Smooth muscle cell (in vitro differentiated cells): ENCODE results near the gene PLAGL1. TPM values are rescaled to one million over a fixed set of nuclear protein-coding genes. Genes with fewer than 3 reads are reported as not detected.
A peak's percentile ranks its signal among the peaks of the same experiment; 100 is the strongest.

Experiments used
- DNase-seq: peaks from one replicate; lab custom pipeline; 2025; ENCODE audit not compliant: unreplicated experiment; lab: John Stamatoyannopoulos, UW
- H2AFZ ChIP-seq: fragments of 200-600 bp; sonication (generic); 2 replicates; pipeline ENCODE4 v1.6.0; 2016; ENCODE audit warnings: antibody characterized with exemption, low read depth, mild to moderate bottlenecking
- H3F3A ChIP-seq: fragments of 200-600 bp; sonication (generic); 2 replicates; pipeline ENCODE4 v1.6.0; 2017; ENCODE audit warnings: antibody characterized with exemption, low read depth
- H3K27ac ChIP-seq: fragments of 200-600 bp; sonication (generic); 2 replicates; pipeline ENCODE4 v1.5.1; 2016; ENCODE audit warnings: low read depth, mild to moderate bottlenecking
- H3K27me3 ChIP-seq: fragments of 200-600 bp; sonication (generic); 2 replicates; pipeline ENCODE4 v1.6.1; 2016; ENCODE audit warnings: low read depth, mild to moderate bottlenecking
- H3K36me3 ChIP-seq: fragments of 200-600 bp; sonication (generic); 2 replicates; pipeline ENCODE4 v1.5.1; 2016; ENCODE audit warnings: low read depth
- H3K4me1 ChIP-seq: fragments of 200-600 bp; sonication (generic); 2 replicates; pipeline ENCODE4 v1.5.1; 2016; ENCODE audit warnings: low read depth
- H3K4me2 ChIP-seq: fragments of 200-600 bp; sonication (generic); 2 replicates; pipeline ENCODE4 v1.6.0; 2016; ENCODE audit warnings: mild to moderate bottlenecking
- H3K4me3 ChIP-seq: fragments of 200-600 bp; sonication (generic); 2 replicates; pipeline ENCODE4 v1.5.1; 2016; ENCODE audit warnings: mild to moderate bottlenecking
- H3K79me2 ChIP-seq: fragments of 200-600 bp; sonication (generic); 2 replicates; pipeline ENCODE4 v1.6.0; 2016; ENCODE audit warnings: low read depth, mild to moderate bottlenecking
- H3K9ac ChIP-seq: fragments of 200-600 bp; sonication (generic); 2 replicates; pipeline ENCODE4 v1.6.0; 2016; ENCODE audit warnings: low read depth
- H3K9me3 ChIP-seq: fragments of 200-600 bp; sonication (generic); replicated peaks from 2 replicates; pipeline ENCODE4 v1.5.1; 2016; ENCODE audit warnings: low read depth
- H4K20me1 ChIP-seq: fragments of 200-600 bp; sonication (generic); 2 replicates; pipeline ENCODE4 v1.6.0; 2016; ENCODE audit warnings: low read depth
- WGBS: methylation state at CpG from one replicate; pipeline ENCODE4 v1.1.7; 2016; ENCODE audit warnings: low lambda C conversion rate; 5-methylcytosine and 5-hydroxymethylcytosine counted together
- polyA plus RNA-seq: library from polyadenylated mRNA; unstranded; fragments of >200 nt; fragmentation: Nextera tagmentation; extraction: Ambion mirVana; gene quantifications from 2 replicates; pipeline ENCODE4 v1.2.1, GENCODE V29; 2016
- total RNA-seq: library from RNA; depleted of rRNA; stranded (reverse); fragments of >200 nt; gene quantifications from 2 replicates; pipeline ENCODE4 v1.2.3, GENCODE V29; 2014
- TF ChIP-seq, protein P1 (sequence below): fragments of 200-600 bp; sonication (generic); IDR thresholded peaks from 2 replicates; pipeline ENCODE4 v1.5.1; 2017; ENCODE audit warnings: borderline replicate concordance, mild to moderate bottlenecking, antibody characterized with exemption; ENCODE audit not compliant: insufficient read depth, poor library complexity, severe bottlenecking

Gene PLAGL1, protein sequence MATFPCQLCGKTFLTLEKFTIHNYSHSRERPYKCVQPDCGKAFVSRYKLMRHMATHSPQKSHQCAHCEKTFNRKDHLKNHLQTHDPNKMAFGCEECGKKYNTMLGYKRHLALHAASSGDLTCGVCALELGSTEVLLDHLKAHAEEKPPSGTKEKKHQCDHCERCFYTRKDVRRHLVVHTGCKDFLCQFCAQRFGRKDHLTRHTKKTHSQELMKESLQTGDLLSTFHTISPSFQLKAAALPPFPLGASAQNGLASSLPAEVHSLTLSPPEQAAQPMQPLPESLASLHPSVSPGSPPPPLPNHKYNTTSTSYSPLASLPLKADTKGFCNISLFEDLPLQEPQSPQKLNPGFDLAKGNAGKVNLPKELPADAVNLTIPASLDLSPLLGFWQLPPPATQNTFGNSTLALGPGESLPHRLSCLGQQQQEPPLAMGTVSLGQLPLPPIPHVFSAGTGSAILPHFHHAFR
- total RNA-seq (99.7 and 102 TPM in 2 replicates), polyA plus RNA-seq (130 and 138 TPM in 2 replicates)

DNA sequence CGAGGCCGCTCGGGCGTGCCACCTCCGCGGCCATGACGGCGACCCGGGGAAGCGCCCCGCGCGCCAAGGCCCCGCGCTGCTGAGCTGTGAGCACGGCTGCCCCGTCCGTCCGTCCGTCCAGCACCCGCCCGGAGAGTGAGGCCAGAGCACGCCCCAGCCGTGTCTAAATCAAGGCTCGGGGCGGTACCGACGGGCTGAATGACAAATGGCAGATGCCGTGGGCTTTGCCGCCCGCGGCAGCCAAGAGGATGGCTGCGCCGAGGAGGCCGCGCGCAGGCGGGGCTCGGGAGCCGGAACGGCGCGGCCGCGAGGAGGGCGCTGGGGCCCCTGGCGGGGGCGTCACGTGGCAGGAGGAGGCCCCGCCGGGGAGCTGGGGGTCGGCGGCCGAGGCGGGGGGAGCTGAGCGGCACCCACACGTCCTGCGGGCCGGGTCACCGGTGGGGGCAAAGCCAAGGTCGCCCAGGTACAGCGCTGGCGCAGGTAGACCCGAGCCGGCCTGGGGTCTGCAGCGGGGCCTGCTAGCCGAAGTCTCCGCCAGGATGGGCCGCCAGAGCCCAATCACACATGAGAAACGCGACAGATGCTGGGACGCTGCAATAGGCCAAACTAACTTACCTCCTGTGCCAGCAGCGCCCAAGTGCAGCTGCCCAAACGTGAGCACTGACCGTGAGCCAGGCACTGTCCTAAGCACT is at the start of gene PLAGL1:
Gene PLAGL1, minus strand, starts transcription at position 140 of the 692 bp plus-strand sequence. CDS start 60,123 bp downstream, outside the sequence.
- TF ChIP-seq, protein P1, sequence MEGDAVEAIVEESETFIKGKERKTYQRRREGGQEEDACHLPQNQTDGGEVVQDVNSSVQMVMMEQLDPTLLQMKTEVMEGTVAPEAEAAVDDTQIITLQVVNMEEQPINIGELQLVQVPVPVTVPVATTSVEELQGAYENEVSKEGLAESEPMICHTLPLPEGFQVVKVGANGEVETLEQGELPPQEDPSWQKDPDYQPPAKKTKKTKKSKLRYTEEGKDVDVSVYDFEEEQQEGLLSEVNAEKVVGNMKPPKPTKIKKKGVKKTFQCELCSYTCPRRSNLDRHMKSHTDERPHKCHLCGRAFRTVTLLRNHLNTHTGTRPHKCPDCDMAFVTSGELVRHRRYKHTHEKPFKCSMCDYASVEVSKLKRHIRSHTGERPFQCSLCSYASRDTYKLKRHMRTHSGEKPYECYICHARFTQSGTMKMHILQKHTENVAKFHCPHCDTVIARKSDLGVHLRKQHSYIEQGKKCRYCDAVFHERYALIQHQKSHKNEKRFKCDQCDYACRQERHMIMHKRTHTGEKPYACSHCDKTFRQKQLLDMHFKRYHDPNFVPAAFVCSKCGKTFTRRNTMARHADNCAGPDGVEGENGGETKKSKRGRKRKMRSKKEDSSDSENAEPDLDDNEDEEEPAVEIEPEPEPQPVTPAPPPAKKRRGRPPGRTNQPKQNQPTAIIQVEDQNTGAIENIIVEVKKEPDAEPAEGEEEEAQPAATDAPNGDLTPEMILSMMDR, result no peak
- H3K27me3 ChIP-seq, result no peaks in the 10 kb centered on the region
- H3K4me2 ChIP-seq, result peak within 1 kb of the TSS; percentile 80
- 29% methylated on average over 67 of the region's 75 CpGs for WGBS
- DNase-seq, result peak; percentile 18
- peak within 1 kb of the TSS; percentile 86 for H3K9ac ChIP-seq
- peaks cover 35% of the 10 kb centered on the region for H3K79me2 ChIP-seq
- H3K4me1 ChIP-seq, result no peaks in the 10 kb centered on the region
- no peaks in the 10 kb centered on the region for H3K9me3 ChIP-seq
- peaks cover 4% of the 10 kb centered on the region for H3F3A ChIP-seq
- no peaks in the 10 kb centered on the region for H4K20me1 ChIP-seq
- no peaks in the 10 kb centered on the region for H3K36me3 ChIP-seq
- H3K4me3 ChIP-seq, result peak within 1 kb of the TSS; percentile 65
- peak within 1 kb of the TSS; percentile 89 for H3K27ac ChIP-seq
- H2AFZ ChIP-seq, result peak within 1 kb of the TSS; percentile 65

DNA sequence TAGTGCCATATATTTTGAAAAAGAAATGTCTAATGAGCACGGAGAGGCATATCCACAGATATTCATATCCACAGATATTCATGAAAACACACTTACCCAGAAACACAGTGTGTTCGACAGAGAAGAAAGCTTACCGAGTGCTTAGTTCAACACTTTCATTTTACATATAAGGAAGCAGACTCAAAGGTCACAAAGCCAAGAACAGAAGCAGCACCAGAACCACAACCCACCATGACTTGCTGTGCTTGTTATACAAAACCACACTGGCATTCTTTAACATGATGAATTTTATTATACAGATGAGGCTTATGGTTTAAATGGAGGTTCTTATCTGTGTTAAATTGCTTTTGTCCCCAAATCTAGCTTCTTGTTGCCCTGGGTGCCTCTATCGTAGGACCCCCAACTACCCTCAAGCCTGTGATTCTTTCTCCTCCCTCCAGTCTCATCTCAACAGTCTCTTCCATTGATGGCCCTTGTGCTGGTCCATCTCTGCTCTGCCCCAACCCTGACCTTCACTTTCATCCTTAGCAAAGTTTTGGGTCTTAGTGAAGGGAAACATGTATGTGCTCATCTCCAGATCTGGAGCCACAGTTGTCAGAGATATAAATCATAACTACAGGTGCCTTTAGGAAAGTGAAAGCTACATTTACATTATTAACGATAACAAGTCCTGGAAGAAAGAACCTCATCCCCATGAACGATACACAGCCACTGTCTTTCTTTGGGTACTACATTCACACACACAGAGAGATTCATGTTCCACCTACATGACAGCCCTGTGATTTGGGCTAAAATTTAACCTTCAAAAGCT is 47.3 kb upstream of the PLAGL1 start:
- Histone ChIP-seq H4K20me1 (no peaks in the 10 kb centered on the region), H3K9ac (no peak overlapping the region), H3K27me3 (peaks cover 6% of the 10 kb centered on the region), H3K27ac (no peak overlapping the region), H3K4me3 (no peak overlapping the region), H3K4me2 (no peak overlapping the region), H3K36me3 (no peaks in the 10 kb centered on the region), H3F3A (no peaks in the 10 kb centered on the region), H3K79me2 (no peaks in the 10 kb centered on the region), H2AFZ (no peak overlapping the region), H3K9me3 (no peaks in the 10 kb centered on the region), H3K4me1 (no peaks in the 10 kb centered on the region)
- TF ChIP-seq, protein P1, result no peak
- DNase-seq, result no peak
- WGBS, result 90% methylated on average over 6 of the region's 6 CpGs

DNA sequence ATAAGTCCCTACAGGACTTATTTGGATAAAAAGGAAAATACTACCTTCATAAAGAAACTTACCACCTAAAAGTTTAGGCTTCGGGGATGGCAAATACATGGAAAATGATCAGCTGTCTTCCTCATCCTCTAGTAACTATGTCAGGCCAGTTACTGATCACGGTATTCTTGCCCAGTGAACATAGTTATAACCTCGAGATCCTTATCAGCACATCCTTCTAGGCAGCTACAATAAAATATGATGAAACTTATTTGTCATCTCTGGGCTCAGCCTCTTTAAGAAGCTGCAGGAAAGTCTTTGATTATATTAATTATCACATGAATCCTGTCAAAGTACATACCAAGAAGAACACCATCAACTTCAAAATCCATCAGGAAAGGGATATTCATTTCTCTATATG is 45.5 kb upstream of the PLAGL1 start:
- H3K4me2 ChIP-seq, result no peak overlapping the region
- no peaks in the 10 kb centered on the region for H3K9me3 ChIP-seq
- H3K79me2 ChIP-seq, result no peaks in the 10 kb centered on the region
- H3K9ac ChIP-seq, result no peak overlapping the region
- no peaks in the 10 kb centered on the region for H3K4me1 ChIP-seq
- DNase-seq, result no peak
- H3K27ac ChIP-seq, result no peak overlapping the region
- 76% methylated on average over 3 of the region's 3 CpGs for WGBS
- no peaks in the 10 kb centered on the region for H4K20me1 ChIP-seq
- H3K36me3 ChIP-seq, result no peaks in the 10 kb centered on the region
- H3F3A ChIP-seq, result no peaks in the 10 kb centered on the region
- no peak overlapping the region for H2AFZ ChIP-seq
- TF ChIP-seq, protein P1, result no peak
- H3K4me3 ChIP-seq, result no peak overlapping the region
- no peaks in the 10 kb centered on the region for H3K27me3 ChIP-seq
